ENCODE measurements around the gene TNFAIP8L3.

TNFAIP8L3 gene

GRCh38 chr15:51089699-51090453 lies 4.8 kb downstream of the TNFAIP8L3 start:
- Histone ChIP-seq H3K27ac (ENCODE audit: low read length) (no peak overlapping the region), H3K27me3 (replicated peaks; ENCODE audit: insufficient read depth, low read length) (no peaks in the 10 kb centered on the region), H2AFZ (ENCODE audit: low read length) (no peak overlapping the region)

DNA sequence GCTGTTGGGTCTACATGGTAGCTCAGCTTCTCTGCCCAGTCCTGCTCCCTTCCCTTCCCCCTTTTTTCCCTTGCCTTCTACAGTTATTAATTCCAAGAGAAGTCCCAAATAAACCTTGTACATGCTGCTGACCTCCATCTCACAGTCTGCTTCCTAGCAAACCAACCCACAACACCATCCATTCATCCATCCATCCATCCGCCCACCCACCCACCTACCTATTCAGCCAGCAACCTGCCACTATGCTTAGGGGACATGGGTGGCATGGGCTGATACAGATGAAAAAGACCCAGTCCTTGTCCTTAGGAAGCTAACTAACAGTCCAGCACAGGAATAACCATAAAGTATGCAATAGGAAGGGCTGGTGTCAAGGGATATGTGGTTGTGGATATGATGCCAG lies 5.7 kb downstream of the TNFAIP8L3 start:
- Histone ChIP-seq H3K27me3 (replicated peaks; ENCODE audit: insufficient read depth, low read length) (no peaks in the 10 kb centered on the region), H4K20me1 (ENCODE audit: insufficient read depth, low read length) (no peaks in the 10 kb centered on the region), H3K4me2 (ENCODE audit: low read depth, low read length) (no peak overlapping the region), H3F3A (ENCODE audit: insufficient read depth, low read length) (no peaks in the 10 kb centered on the region), H3K9me2 (replicated peaks; ENCODE audit: insufficient read depth, low read length) (no peaks in the 10 kb centered on the region), H3K9me3 (replicated peaks; ENCODE audit: insufficient read depth, low read length) (no peaks in the 10 kb centered on the region), H3K36me3 (replicated peaks; ENCODE audit: insufficient read depth, low read length) (no peaks in the 10 kb centered on the region), H2AFZ (ENCODE audit: low read length) (no peak overlapping the region), H3K79me2 (ENCODE audit: low read length) (no peaks in the 10 kb centered on the region), H3K4me3 (ENCODE audit: low read length) (no peak overlapping the region), H3K27ac (ENCODE audit: low read length) (no peak overlapping the region), H3K4me1 (ENCODE audit: low read length) (no peaks in the 10 kb centered on the region), H3K9ac (ENCODE audit: low read length) (no peak overlapping the region)
- no peak for TF ChIP-seq CTCF (IDR thresholded peaks at IDR 0.05; ENCODE audit: low read length)
- no peak for TF ChIP-seq EZH2phosphoT487 (IDR thresholded peaks at IDR 0.05; ENCODE audit: low read length)
- TF ChIP-seq EZH2 (optimal IDR thresholded peaks at IDR 0.05; ENCODE audit: low read depth, low read length), result no peak
- DNase-seq, result no peak

More at GRCh38 chr15:51089699-51090453, 4.8 kb downstream of the TNFAIP8L3 start:
- H3K4me1 ChIP-seq (ENCODE audit: low read length), result no peaks in the 10 kb centered on the region
- no peaks in the 10 kb centered on the region for H4K20me1 ChIP-seq (ENCODE audit: insufficient read depth, low read length)
- no peak overlapping the region for H3K4me2 ChIP-seq (ENCODE audit: low read depth, low read length)
- H3K9me2 ChIP-seq (replicated peaks; ENCODE audit: insufficient read depth, low read length), result no peaks in the 10 kb centered on the region
- H3K4me3 ChIP-seq (ENCODE audit: low read length), result no peak overlapping the region
- H3K36me3 ChIP-seq (replicated peaks; ENCODE audit: insufficient read depth, low read length), result no peaks in the 10 kb centered on the region
- no peaks in the 10 kb centered on the region for H3K79me2 ChIP-seq (ENCODE audit: low read length)
- no peak for DNase-seq
- TF ChIP-seq EZH2 (optimal IDR thresholded peaks at IDR 0.05; ENCODE audit: low read depth, low read length), result no peak
- no peak for TF ChIP-seq CTCF (IDR thresholded peaks at IDR 0.05; ENCODE audit: low read length)
- TF ChIP-seq EZH2phosphoT487 (IDR thresholded peaks at IDR 0.05; ENCODE audit: low read length), result no peak
- no peaks in the 10 kb centered on the region for H3F3A ChIP-seq (ENCODE audit: insufficient read depth, low read length)
- H3K9ac ChIP-seq (ENCODE audit: low read length), result no peak overlapping the region
- H3K9me3 ChIP-seq (replicated peaks; ENCODE audit: insufficient read depth, low read length), result no peaks in the 10 kb centered on the region

DNA sequence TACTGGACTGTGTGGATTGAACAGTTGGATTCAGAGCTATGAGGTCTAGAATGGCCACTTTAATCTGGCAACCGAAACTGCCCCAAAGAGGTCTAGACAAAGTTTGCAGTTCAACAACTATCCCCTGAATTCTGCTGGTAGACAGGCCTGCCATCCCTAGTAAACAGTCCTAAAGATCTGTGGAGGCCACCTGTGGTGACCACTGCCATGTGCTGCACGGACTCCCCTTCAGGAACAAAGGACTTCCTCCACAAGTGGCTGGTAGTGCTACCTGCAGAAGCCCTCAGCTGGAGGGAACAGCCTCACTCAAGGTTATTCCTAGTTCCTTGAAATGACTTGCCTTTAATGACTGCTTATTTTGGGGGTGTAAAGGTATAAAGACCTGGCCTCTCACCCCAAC lies 6.1 kb downstream of the TNFAIP8L3 start:
- H3K9me2 ChIP-seq (replicated peaks; ENCODE audit: insufficient read depth, low read length), result no peaks in the 10 kb centered on the region
- no peak overlapping the region for H3K4me2 ChIP-seq (ENCODE audit: low read depth, low read length)
- no peaks in the 10 kb centered on the region for H3K36me3 ChIP-seq (replicated peaks; ENCODE audit: insufficient read depth, low read length)
- no peak for DNase-seq
- TF ChIP-seq CTCF (IDR thresholded peaks at IDR 0.05; ENCODE audit: low read length) (no peak), EZH2phosphoT487 (IDR thresholded peaks at IDR 0.05; ENCODE audit: low read length) (no peak), EZH2 (optimal IDR thresholded peaks at IDR 0.05; ENCODE audit: low read depth, low read length) (no peak)
- no peak overlapping the region for H2AFZ ChIP-seq (ENCODE audit: low read length)
- H3K27me3 ChIP-seq (replicated peaks; ENCODE audit: insufficient read depth, low read length), result no peaks in the 10 kb centered on the region
- no peak overlapping the region for H3K4me3 ChIP-seq (ENCODE audit: low read length)
- no peaks in the 10 kb centered on the region for H3K9me3 ChIP-seq (replicated peaks; ENCODE audit: insufficient read depth, low read length)
- H3F3A ChIP-seq (ENCODE audit: insufficient read depth, low read length), result no peaks in the 10 kb centered on the region
- no peaks in the 10 kb centered on the region for H4K20me1 ChIP-seq (ENCODE audit: insufficient read depth, low read length)
- no peaks in the 10 kb centered on the region for H3K79me2 ChIP-seq (ENCODE audit: low read length)
- H3K4me1 ChIP-seq (ENCODE audit: low read length), result no peaks in the 10 kb centered on the region
- no peak overlapping the region for H3K9ac ChIP-seq (ENCODE audit: low read length)
- no peak overlapping the region for H3K27ac ChIP-seq (ENCODE audit: low read length)

Measured in MM.1S (cell line).